MM.1S (cell line): ENCODE data around the gene ANKRD26.

Source experiments
- CTCF ChIP-seq: fragments of 300-600 bp; sonication (generic); IDR thresholded peaks from 2 replicates; pipeline ENCODE4 v1.5.1; 2016; ENCODE audit warnings: antibody characterized with exemption, low read length, mixed read lengths
- EZH2 ChIP-seq: fragments of 300-600 bp; sonication (generic); optimal IDR thresholded peaks from 2 replicates; pipeline ENCODE3; 2017; ENCODE audit warnings: low read depth, mild to moderate bottlenecking, antibody characterized with exemption, low read length, mixed read lengths
- EZH2phosphoT487 ChIP-seq: fragments of 300-600 bp; sonication (generic); IDR thresholded peaks from 2 replicates; pipeline ENCODE4 v1.6.1; 2018; ENCODE audit warnings: antibody characterized with exemption, low read length

- TF ChIP-seq CTCF (no peak), EZH2phosphoT487 (no peak), EZH2 (no peak)
These were observed 105.6 kb downstream of the ANKRD26 start for GRCh38 chr10:26994743-26995142.
